Natural killer cell (primary cell): ENCODE measurements around the gene IL9. TPM values are rescaled to one million over a fixed set of nuclear protein-coding genes. Genes with fewer than 3 reads are reported as not detected.

Source experiments
- ATAC-seq, 3 donors: fragments of 150-1000 bp in 2 of 3; fragments of 200-7000 bp in 1 of 3; cut with Tn5 transposase; 1 replicate in 1 of 3; 2 replicates in 2 of 3; pipeline ENCODE4 v1.10.0; 2021; ENCODE audit warnings: mild to moderate bottlenecking in 2 of 3, moderate library complexity in 2 of 3
- DNase-seq, 2 donors: peaks; one replicate each; pipeline versions ENCODE4 v3.0.0 to v3.0.0-alpha.2; 2013 to 2021; ENCODE audit warnings: mixed read lengths in 1 of 2
- H3K27ac ChIP-seq: one replicate; pipeline ENCODE4 v1.5.1; 2013; ENCODE audit warnings: mild to moderate bottlenecking, low read length
- H3K27me3 ChIP-seq: one replicate; pipeline ENCODE4 v1.6.1; 2013; ENCODE audit warnings: low read length; ENCODE audit not compliant: control insufficient read depth, insufficient read depth
- H3K36me3 ChIP-seq: one replicate; pipeline ENCODE4 v1.6.1; 2013; ENCODE audit warnings: low read length; ENCODE audit not compliant: control insufficient read depth, insufficient read depth
- H3K4me1 ChIP-seq: one replicate; pipeline ENCODE4 v1.6.1; 2013; ENCODE audit warnings: low read length; ENCODE audit not compliant: control insufficient read depth, insufficient read depth
- H3K4me3 ChIP-seq: one replicate; pipeline ENCODE4 v1.5.1; 2013; ENCODE audit warnings: low read length
- H3K9me3 ChIP-seq: one replicate; pipeline ENCODE4 v1.6.1; 2013; ENCODE audit warnings: low read length; ENCODE audit not compliant: control insufficient read depth, insufficient read depth
- H3K27ac Mint-ChIP-seq, 2 donors: one replicate each; pipeline ENCODE4 v1.8.0; 2022; ENCODE audit warnings: mild to moderate bottlenecking in 2 of 2, mixed read lengths in 2 of 2, moderate library complexity in 1 of 2
- H3K27me3 Mint-ChIP-seq, 2 donors: one replicate each; pipeline ENCODE4 v1.8.0; 2022; ENCODE audit warnings: low read depth in 2 of 2, mixed read lengths in 2 of 2
- H3K36me3 Mint-ChIP-seq: one replicate; pipeline ENCODE4 v1.8.0; 2022; ENCODE audit warnings: mixed read lengths
- H3K4me1 Mint-ChIP-seq, 2 donors: one replicate each; pipeline ENCODE4 v1.8.0; 2022; ENCODE audit warnings: mixed read lengths in 2 of 2
- H3K4me3 Mint-ChIP-seq: one replicate; pipeline ENCODE4 v1.8.0; 2022; ENCODE audit warnings: mild to moderate bottlenecking, moderate library complexity, mixed read lengths
- H3K9me3 Mint-ChIP-seq, 2 donors: one replicate each; pipeline ENCODE4 v1.8.0; 2022; ENCODE audit warnings: mixed read lengths in 2 of 2
- WGBS: methylation state at CpG from one replicate; pipeline ENCODE4 v1.1.7; 2013; ENCODE audit warnings: missing lambda C conversion rate; ENCODE audit not compliant: insufficient coverage; 5-methylcytosine and 5-hydroxymethylcytosine counted together
- intact Hi-C: fragments of 100-400 bp; cut with micrococcal nuclease; formaldehyde crosslinking; loops from one replicate; pipeline ENCODE4 v1.14.2; 2022
- total RNA-seq, 4 donors: library from RNA; stranded (reverse); fragments of 120-200 nt in 1 of 4; gene quantifications; one replicate each; pipeline versions ENCODE4 v1.2.3 to v1.2.4, GENCODE V29; 2013 to 2022
- TF ChIP-seq, protein P1 (sequence below): fragments of 200-600 bp; IDR thresholded peaks from one replicate; pipeline ENCODE4 v1.8.0; 2022; ENCODE audit warnings: antibody characterized with exemption

IL9 gene
- total RNA-seq, 3 donors from 2014 or later (not counting 1 experiment from before 2014, with no cell fraction given): not detected

DNA sequence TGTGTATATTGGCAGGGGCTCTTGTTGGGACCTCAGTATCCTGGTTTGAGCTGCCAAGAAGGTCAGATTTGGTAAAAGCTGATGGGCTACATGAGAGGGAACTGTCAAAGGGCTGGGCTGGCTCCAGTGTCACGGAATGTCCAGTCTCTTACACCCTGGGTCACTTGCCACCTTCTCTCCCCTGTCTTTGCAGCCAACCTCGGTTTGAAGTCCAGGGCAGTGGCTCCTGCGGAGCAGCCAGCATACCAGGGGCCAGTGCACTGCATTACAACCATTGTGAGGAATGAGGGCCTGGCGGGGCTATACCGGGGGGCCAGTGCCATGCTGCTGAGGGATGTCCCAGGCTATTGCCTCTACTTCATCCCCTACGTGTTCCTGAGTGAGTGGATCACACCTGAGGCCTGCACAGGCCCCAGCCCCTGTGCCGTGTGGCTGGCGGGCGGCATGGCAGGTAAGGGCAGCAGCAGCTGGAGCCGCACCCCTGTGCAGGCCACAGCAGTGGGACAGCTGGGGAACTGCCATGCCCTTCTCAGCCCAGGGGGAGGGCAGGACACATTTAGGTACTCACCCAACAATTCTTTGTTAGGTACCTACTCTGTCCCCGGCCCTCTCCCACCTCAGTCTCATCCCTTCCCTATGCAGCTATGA, 24.2 kb downstream of the IL9 start:
- TF ChIP-seq, protein P1, sequence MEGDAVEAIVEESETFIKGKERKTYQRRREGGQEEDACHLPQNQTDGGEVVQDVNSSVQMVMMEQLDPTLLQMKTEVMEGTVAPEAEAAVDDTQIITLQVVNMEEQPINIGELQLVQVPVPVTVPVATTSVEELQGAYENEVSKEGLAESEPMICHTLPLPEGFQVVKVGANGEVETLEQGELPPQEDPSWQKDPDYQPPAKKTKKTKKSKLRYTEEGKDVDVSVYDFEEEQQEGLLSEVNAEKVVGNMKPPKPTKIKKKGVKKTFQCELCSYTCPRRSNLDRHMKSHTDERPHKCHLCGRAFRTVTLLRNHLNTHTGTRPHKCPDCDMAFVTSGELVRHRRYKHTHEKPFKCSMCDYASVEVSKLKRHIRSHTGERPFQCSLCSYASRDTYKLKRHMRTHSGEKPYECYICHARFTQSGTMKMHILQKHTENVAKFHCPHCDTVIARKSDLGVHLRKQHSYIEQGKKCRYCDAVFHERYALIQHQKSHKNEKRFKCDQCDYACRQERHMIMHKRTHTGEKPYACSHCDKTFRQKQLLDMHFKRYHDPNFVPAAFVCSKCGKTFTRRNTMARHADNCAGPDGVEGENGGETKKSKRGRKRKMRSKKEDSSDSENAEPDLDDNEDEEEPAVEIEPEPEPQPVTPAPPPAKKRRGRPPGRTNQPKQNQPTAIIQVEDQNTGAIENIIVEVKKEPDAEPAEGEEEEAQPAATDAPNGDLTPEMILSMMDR: no peak
- Histone ChIP-seq H3K27me3 (no peaks in the 10 kb centered on the region), H3K4me3 (no peak overlapping the region), H3K9me3 (no peaks in the 10 kb centered on the region), H3K4me1 (no peaks in the 10 kb centered on the region), H3K27ac (no peak overlapping the region), H3K36me3 (no peaks in the 10 kb centered on the region)
- 77% methylated on average over 11 of the region's 11 CpGs for WGBS
- H3K4me3 Mint-ChIP-seq: no peak overlapping the region
- H3K36me3 Mint-ChIP-seq: no peaks in the 10 kb centered on the region
- no peaks in the 10 kb centered on the region for H3K9me3 Mint-ChIP-seq
- ATAC-seq (no peak), DNase-seq (no peak)
- H3K27ac Mint-ChIP-seq: no peak overlapping the region
- no peaks in the 10 kb centered on the region for H3K4me1 Mint-ChIP-seq
- peaks cover 8 to 19% of the 10 kb centered on the region in 2 donors for H3K27me3 Mint-ChIP-seq
- intact Hi-C loops: no loop called here

DNA sequence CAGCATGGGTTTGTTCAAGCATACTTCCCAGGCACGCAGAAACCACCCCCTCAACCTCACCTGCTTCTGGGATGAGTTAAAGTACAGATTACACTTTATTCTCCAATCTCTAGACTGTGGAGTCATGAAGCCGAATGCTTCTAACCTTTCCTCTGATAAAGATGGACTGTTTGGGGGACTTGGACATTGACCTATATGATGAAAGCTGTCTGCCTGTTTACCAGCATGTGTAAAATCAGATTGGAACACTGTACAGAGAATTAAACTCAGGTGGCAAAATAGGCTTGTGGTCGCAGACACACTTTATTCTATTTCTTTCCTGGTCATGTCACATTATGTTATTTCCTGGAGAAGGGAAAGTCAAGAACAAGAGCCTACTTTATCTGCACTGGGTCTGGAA, 25.7 kb downstream of the IL9 start:
- Histone ChIP-seq H3K27me3 (no peaks in the 10 kb centered on the region), H3K9me3 (no peaks in the 10 kb centered on the region), H3K4me1 (no peaks in the 10 kb centered on the region), H3K4me3 (no peak overlapping the region), H3K36me3 (no peaks in the 10 kb centered on the region), H3K27ac (no peak overlapping the region)
- ATAC-seq: no peak
- no peaks in the 10 kb centered on the region for H3K36me3 Mint-ChIP-seq
- H3K9me3 Mint-ChIP-seq: no peaks in the 10 kb centered on the region
- TF ChIP-seq, protein P1: no peak
- H3K4me3 Mint-ChIP-seq: no peak overlapping the region
- no peaks in the 10 kb centered on the region for H3K4me1 Mint-ChIP-seq
- DNase-seq: no peak
- 75% methylated on average over 1 of the region's 3 CpGs for WGBS
- H3K27me3 Mint-ChIP-seq: peaks cover 3 to 10% of the 10 kb centered on the region in 2 donors
- intact Hi-C loops: no loop called here
- no peak overlapping the region for H3K27ac Mint-ChIP-seq

- H3K4me3 ChIP-seq: no peak overlapping the region
- H3K9me3 ChIP-seq: no peaks in the 10 kb centered on the region
- intact Hi-C loops: no loop called here
- ATAC-seq: no peak
- H3K27ac Mint-ChIP-seq: no peak overlapping the region
- H3K4me1 ChIP-seq: no peaks in the 10 kb centered on the region
- peaks cover 0 to 5% of the 10 kb centered on the region in 2 donors for H3K27me3 Mint-ChIP-seq
- H3K9me3 Mint-ChIP-seq: no peaks in the 10 kb centered on the region
- H3K4me3 Mint-ChIP-seq: no peak overlapping the region
- no peaks in the 10 kb centered on the region for H3K36me3 ChIP-seq
- H3K27ac ChIP-seq: no peak overlapping the region
- no peaks in the 10 kb centered on the region for H3K27me3 ChIP-seq
- no peaks in the 10 kb centered on the region for H3K36me3 Mint-ChIP-seq
- WGBS: 94% methylated on average over 2 of the region's 2 CpGs
- no peaks in the 10 kb centered on the region for H3K4me1 Mint-ChIP-seq
- TF ChIP-seq, protein P1: no peak
- DNase-seq: no peak
Measured at GRCh38 chr5:135869276-135869675, 26.4 kb downstream of the IL9 start.

GRCh38 chr5:135868681-135869080, 27.0 kb downstream of the IL9 start:
- Histone ChIP-seq H3K36me3 (no peaks in the 10 kb centered on the region), H3K27me3 (no peaks in the 10 kb centered on the region), H3K4me3 (no peak overlapping the region), H3K4me1 (no peaks in the 10 kb centered on the region), H3K27ac (no peak overlapping the region), H3K9me3 (no peaks in the 10 kb centered on the region)
- H3K27ac Mint-ChIP-seq: no peak overlapping the region
- no peak overlapping the region for H3K4me3 Mint-ChIP-seq
- DNase-seq (no peak), ATAC-seq (no peak)
- intact Hi-C loops: no loop called here
- no peaks in the 10 kb centered on the region for H3K9me3 Mint-ChIP-seq
- H3K36me3 Mint-ChIP-seq: no peaks in the 10 kb centered on the region
- H3K27me3 Mint-ChIP-seq: peaks cover 3 to 5% of the 10 kb centered on the region in 2 donors
- no peaks in the 10 kb centered on the region for H3K4me1 Mint-ChIP-seq
- WGBS: 70% methylated on average over 2 of the region's 2 CpGs
- TF ChIP-seq, protein P1: no peak
